GM12878 (cell line): ENCODE data around the gene MAP3K5. TPM values are rescaled to one million over a fixed set of nuclear protein-coding genes. Genes with fewer than 3 reads are reported as not detected.

Experiments
- ATAC-seq: fragments of 200-7000 bp; cut with Tn5 transposase; 3 replicates; pipeline ENCODE4 v1.9.1; 2020; ENCODE audit warnings: mild to moderate bottlenecking, moderate library complexity
- BruUV-seq: library from RNA; stranded (reverse); fragments of 400-500 nt; replicated peaks from 2 replicates; lab custom pipeline; 2021; lab: Mats Ljungman, UMichigan
- CTCF ChIA-PET: fragments of 300-600 bp; sonication (Branson Sonifier 250); formaldehyde crosslinking; extraction: SDS; loops from one replicate; lab custom pipeline; 2021; ENCODE audit warnings: inconsistent platforms; lab: Yijun Ruan, JAX
- POLR2A ChIA-PET: fragments of 350-600 bp; formaldehyde crosslinking; extraction: SDS; loops from one replicate; lab custom pipeline; 2021; ENCODE audit warnings: inconsistent platforms; lab: Charles Lee
- RAD21 ChIA-PET: fragments of 300-600 bp; sonication (Branson Sonifier 250); formaldehyde crosslinking; loops from one replicate; lab custom pipeline; 2023; ENCODE audit warnings: antibody characterized with exemption; ENCODE audit not compliant: unreplicated experiment; lab: Charles Lee
- SMC1A ChIA-PET: fragments of 300-600 bp; sonication (Branson Sonifier 250); formaldehyde crosslinking; loops from one replicate; lab custom pipeline; 2023; ENCODE audit not compliant: unreplicated experiment, uncharacterized antibody; lab: Charles Lee
- DNase-seq: peaks from one replicate; pipeline ENCODE4 v3.0.0-alpha.2; 2011; ENCODE audit warnings: low read depth, low spot score
- FAIRE-seq: peaks from 3 replicates; lab custom pipeline; 2011; peaks lifted over from hg19 to GRCh38; lab: Jason Lieb, UNC
- H2AFZ ChIP-seq: 2 replicates; pipeline ENCODE4 v1.6.0; 2011; ENCODE audit warnings: low read depth, low read length, control low read depth; ENCODE audit not compliant: control insufficient read depth
- H3K27ac ChIP-seq: 2 replicates; pipeline ENCODE4 v1.5.1; 2011; ENCODE audit warnings: control low read depth; ENCODE audit not compliant: control insufficient read depth, insufficient read depth
- H3K27me3 ChIP-seq, 2 experiments: replicated peaks in 1 of 2; 2 replicates each; pipeline versions ENCODE4 v1.6.0 to v1.6.1; 2011; ENCODE audit warnings: low read length in 1 of 2; ENCODE audit not compliant: control insufficient read depth in 2 of 2, insufficient read depth in 2 of 2
- H3K36me3 ChIP-seq, 2 experiments: 2 replicates each; pipeline ENCODE4 v1.5.1; 2011; ENCODE audit warnings: low read length in 1 of 2; ENCODE audit not compliant: control insufficient read depth in 2 of 2, insufficient read depth in 2 of 2
- H3K4me1 ChIP-seq: 2 replicates; pipeline ENCODE4 v1.6.1; 2011; ENCODE audit warnings: mild to moderate bottlenecking, low read length, moderate library complexity, mixed read lengths; ENCODE audit not compliant: control insufficient read depth, insufficient read depth
- H3K4me2 ChIP-seq: 2 replicates; pipeline ENCODE4 v1.6.0; 2011; ENCODE audit warnings: control low read depth; ENCODE audit not compliant: control insufficient read depth, insufficient read depth
- H3K4me3 ChIP-seq: fragments of 200-600 bp; sonication (generic); 2 replicates; pipeline ENCODE4 v1.5.1; 2016
- H3K79me2 ChIP-seq: 2 replicates; pipeline ENCODE4 v1.6.0; 2011; ENCODE audit warnings: low read length; ENCODE audit not compliant: control insufficient read depth, insufficient read depth
- H3K9ac ChIP-seq: 2 replicates; pipeline ENCODE4 v1.8.0; 2011; ENCODE audit warnings: low read length, control low read depth, mixed read lengths; ENCODE audit not compliant: control insufficient read depth, insufficient read depth
- H3K9me3 ChIP-seq: replicated peaks from 3 replicates; pipeline ENCODE4 v1.5.1; 2011; ENCODE audit warnings: mild to moderate bottlenecking, low read length; ENCODE audit not compliant: control insufficient read depth, insufficient read depth
- H4K20me1 ChIP-seq: 2 replicates; pipeline ENCODE4 v1.6.0; 2011; ENCODE audit not compliant: control insufficient read depth, insufficient read depth
- CREM ChIP-seq: IDR thresholded peaks from 2 replicates; pipeline ENCODE4 v1.6.1; 2014; ENCODE audit warnings: antibody characterized with exemption, low read depth
- ESRRA ChIP-seq: IDR thresholded peaks from 2 replicates; pipeline ENCODE4 v1.6.1; 2012; ENCODE audit warnings: mild to moderate bottlenecking, low read length, improper control_type of control experiment
- GABPA ChIP-seq: IDR thresholded peaks from 2 replicates; pipeline ENCODE4 v1.6.1; 2014; ENCODE audit warnings: antibody characterized with exemption, low read depth, mild to moderate bottlenecking, inconsistent platforms
- IKZF1 ChIP-seq: fragments of 450-650 bp; conservative IDR thresholded peaks from 2 replicates; pipeline ENCODE4 v1.6.1; 2017; ENCODE audit warnings: antibody characterized with exemption, mild to moderate bottlenecking
- NR2C2 ChIP-seq: IDR thresholded peaks from 2 replicates; pipeline ENCODE4 v1.6.1; 2011; ENCODE audit warnings: borderline replicate concordance, low read depth; ENCODE audit not compliant: control insufficient read depth, insufficient read length
- RUNX3 ChIP-seq: IDR thresholded peaks from 2 replicates; pipeline ENCODE4 v1.6.1; 2012; ENCODE audit warnings: low read length, inconsistent platforms
- ZBTB40 ChIP-seq: fragments of 450-650 bp; IDR thresholded peaks from 2 replicates; pipeline ENCODE4 v1.6.1; 2016; ENCODE audit warnings: mild to moderate bottlenecking, moderate library complexity, borderline replicate concordance
- WGBS: methylation state at CpG from one replicate; pipeline ENCODE4 v1.1.6; 2016; ENCODE audit warnings: low lambda C conversion rate; ENCODE audit not compliant: insufficient replicate concordance, insufficient coverage; ENCODE audit errors: missing lambda C conversion rate; 5-methylcytosine and 5-hydroxymethylcytosine counted together
- in situ Hi-C: fragments of 300-500 bp; cut with MboI; formaldehyde crosslinking; loops from 9 replicates; pipeline ENCODE4 v1.14.3; 2018; ENCODE audit warnings: mixed read lengths
- intact Hi-C: fragments of 100-400 bp; cut with micrococcal nuclease; formaldehyde crosslinking; loops from one replicate; pipeline ENCODE4 v1.14.2; 2022; ENCODE audit not compliant: unreplicated experiment
- polyA plus RNA-seq, 11 experiments: library from polyadenylated mRNA; depleted of rRNA in 4 of 11; unstranded in 6 of 11; stranded (reverse) in 5 of 11; fragments of >200 nt; fragmentation: Nextera tagmentation in 4 of 11; fragmentation: Illumina TruSeq in 1 of 11; extraction: Ambion mirVana in 4 of 11; extraction: Trizol in 1 of 11; gene quantifications; 1 replicate in 1 of 11; 2 replicates in 10 of 11; pipeline versions ENCODE4 v1.2.1 to v1.2.3, GENCODE V29; 2011 to 2016; ENCODE audit warnings: inconsistent platforms in 2 of 11, missing spikeins in 2 of 11, low read depth in 1 of 11
- total RNA-seq, 4 experiments: library from RNA; depleted of rRNA in 3 of 4; stranded (reverse); fragments of >200 nt in 3 of 4; fragmentation: Illumina TruSeq in 1 of 4; extraction: Trizol in 1 of 4; gene quantifications; 2 replicates each; pipeline versions ENCODE4 v1.2.1 to v1.2.3, GENCODE V29; 2013 to 2021
- TF ChIP-seq, protein P1 (sequence below): fragments of 450-650 bp; IDR thresholded peaks from 2 replicates; pipeline ENCODE4 v1.6.1; 2016; ENCODE audit warnings: mild to moderate bottlenecking
- TF ChIP-seq, protein P2 (sequence below): fragments of 450-650 bp; IDR thresholded peaks from 2 replicates; pipeline ENCODE4 v1.6.1; 2014; ENCODE audit warnings: mild to moderate bottlenecking

Gene MAP3K5
- total and polyA plus RNA-seq, 10 of the 15 experiments (the other 5 are each of a cell fraction or from before 2014, with no cell fraction given) = 5.4 to 34.3 (median 26.4) TPM

GRCh38 chr6:136695412-136695811 lies 96.9 kb downstream of the MAP3K5 start:
- ATAC-seq (no peak), DNase-seq (no peak), FAIRE-seq (no peak)
- Histone ChIP-seq H3K9ac (no peak overlapping the region), H3K4me1 (no peaks in the 10 kb centered on the region), H3K27ac (no peak overlapping the region), H3K36me3 (peaks cover 0 to 39% of the 10 kb centered on the region in 2 experiments), H4K20me1 (no peaks in the 10 kb centered on the region), H3K4me3 (no peak overlapping the region), H3K9me3 (no peaks in the 10 kb centered on the region), H3K27me3 (no peaks in the 10 kb centered on the region), H2AFZ (no peak overlapping the region), H3K79me2 (peaks cover 6% of the 10 kb centered on the region), H3K4me2 (no peak overlapping the region)
- in situ Hi-C loops = no loop called here
- ChIA-PET RAD21 (no interaction called here), SMC1A (interaction anchor here (1.1 kb wide), 1 partner anchor 65 kb away, joined by 3 read pairs; no protein-coding TSS in a partner anchor), POLR2A (no interaction called here), CTCF (interaction anchor here (0.6 kb wide), 1 partner anchor 1590 kb away, joined by 3 read pairs; no protein-coding TSS in a partner anchor)
- TF ChIP-seq CREM = no peak
- TF ChIP-seq GABPA = no peak
- no peak for TF ChIP-seq IKZF1
- no peak for TF ChIP-seq NR2C2
- TF ChIP-seq, protein P1, sequence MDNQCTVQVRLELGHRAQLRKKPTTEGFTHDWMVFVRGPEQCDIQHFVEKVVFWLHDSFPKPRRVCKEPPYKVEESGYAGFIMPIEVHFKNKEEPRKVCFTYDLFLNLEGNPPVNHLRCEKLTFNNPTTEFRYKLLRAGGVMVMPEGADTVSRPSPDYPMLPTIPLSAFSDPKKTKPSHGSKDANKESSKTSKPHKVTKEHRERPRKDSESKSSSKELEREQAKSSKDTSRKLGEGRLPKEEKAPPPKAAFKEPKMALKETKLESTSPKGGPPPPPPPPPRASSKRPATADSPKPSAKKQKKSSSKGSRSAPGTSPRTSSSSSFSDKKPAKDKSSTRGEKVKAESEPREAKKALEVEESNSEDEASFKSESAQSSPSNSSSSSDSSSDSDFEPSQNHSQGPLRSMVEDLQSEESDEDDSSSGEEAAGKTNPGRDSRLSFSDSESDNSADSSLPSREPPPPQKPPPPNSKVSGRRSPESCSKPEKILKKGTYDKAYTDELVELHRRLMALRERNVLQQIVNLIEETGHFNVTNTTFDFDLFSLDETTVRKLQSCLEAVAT = no peak
- TF ChIP-seq, protein P2, sequence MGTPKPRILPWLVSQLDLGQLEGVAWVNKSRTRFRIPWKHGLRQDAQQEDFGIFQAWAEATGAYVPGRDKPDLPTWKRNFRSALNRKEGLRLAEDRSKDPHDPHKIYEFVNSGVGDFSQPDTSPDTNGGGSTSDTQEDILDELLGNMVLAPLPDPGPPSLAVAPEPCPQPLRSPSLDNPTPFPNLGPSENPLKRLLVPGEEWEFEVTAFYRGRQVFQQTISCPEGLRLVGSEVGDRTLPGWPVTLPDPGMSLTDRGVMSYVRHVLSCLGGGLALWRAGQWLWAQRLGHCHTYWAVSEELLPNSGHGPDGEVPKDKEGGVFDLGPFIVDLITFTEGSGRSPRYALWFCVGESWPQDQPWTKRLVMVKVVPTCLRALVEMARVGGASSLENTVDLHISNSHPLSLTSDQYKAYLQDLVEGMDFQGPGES = no peak
- TF ChIP-seq RUNX3 = no peak
- no peak for TF ChIP-seq ZBTB40
- no peak for TF ChIP-seq ESRRA
- intact Hi-C loops = no loop called here
- no TSS peak for BruUV-seq
- WGBS = 97% methylated on average over 2 of the region's 2 CpGs
